Loucy (cell line): Measurements from ENCODE around the gene PMCH.

ENCODE experiments used
- CTCF ChIP-seq: fragments of 200-600 bp; sonication (generic); conservative IDR thresholded peaks from 2 replicates; pipeline ENCODE4 v1.5.1; 2014; ENCODE audit warnings: mild to moderate bottlenecking, antibody characterized with exemption, low read length
- EZH2phosphoT487 ChIP-seq: fragments of 200-600 bp; IDR thresholded peaks from 2 replicates; pipeline ENCODE4 v1.6.1; 2018; ENCODE audit warnings: antibody characterized with exemption, mild to moderate bottlenecking, moderate library complexity, borderline replicate concordance

- TF ChIP-seq CTCF = no peak
- TF ChIP-seq EZH2phosphoT487 = no peak
Observed at GRCh38 chr12:102234599-102234998, 37.0 kb upstream of the PMCH start.
